Karpas-422 (cell line): ENCODE results near the gene PTPN1. TPM values are rescaled to one million over a fixed set of nuclear protein-coding genes. Genes with fewer than 3 reads are reported as not detected.

Experiments used
- DNase-seq: peaks from one replicate; pipeline ENCODE4 v3.0.0-alpha.2; 2015
- H2AFZ ChIP-seq: fragments of 200-600 bp; sonication (generic); 2 replicates; pipeline ENCODE4 v1.6.1; 2014; ENCODE audit warnings: antibody characterized with exemption, low read length, mixed read lengths
- H3K27ac ChIP-seq: fragments of 200-600 bp; sonication (generic); 2 replicates; pipeline ENCODE4 v1.5.1; 2014; ENCODE audit warnings: mild to moderate bottlenecking, low read length, moderate library complexity
- H3K27me3 ChIP-seq: fragments of 200-600 bp; sonication (generic); 2 replicates; pipeline ENCODE4 v1.6.1; 2014; ENCODE audit warnings: low read length, mixed read lengths
- H3K36me3 ChIP-seq: fragments of 200-600 bp; sonication (generic); 2 replicates; pipeline ENCODE4 v1.6.1; 2014; ENCODE audit warnings: low read length, mixed read lengths; ENCODE audit not compliant: insufficient read depth
- H3K4me1 ChIP-seq: fragments of 200-600 bp; sonication (generic); 2 replicates; pipeline ENCODE4 v1.6.1; 2014; ENCODE audit warnings: mild to moderate bottlenecking, low read length, mixed read lengths
- H3K4me2 ChIP-seq: fragments of 200-600 bp; sonication (generic); 2 replicates; pipeline ENCODE4 v1.6.1; 2014; ENCODE audit warnings: low read length, low read depth, mild to moderate bottlenecking; ENCODE audit not compliant: poor library complexity, severe bottlenecking
- H3K4me3 ChIP-seq: fragments of 200-600 bp; sonication (generic); 2 replicates; pipeline ENCODE4 v1.5.1; 2014; ENCODE audit warnings: mild to moderate bottlenecking, antibody characterized with exemption, low read length, mixed read lengths
- H3K79me2 ChIP-seq: fragments of 200-600 bp; sonication (generic); 2 replicates; pipeline ENCODE4 v1.6.1; 2014; ENCODE audit warnings: mild to moderate bottlenecking, low read length, mixed read lengths
- H3K9ac ChIP-seq: fragments of 200-600 bp; sonication (generic); 2 replicates; pipeline ENCODE4 v1.6.0; 2014; ENCODE audit warnings: low read length
- H3K9me2 ChIP-seq: fragments of 200-600 bp; sonication (generic), shearing (Covaris generic); replicated peaks from 2 replicates; pipeline ENCODE4 v1.6.0; 2014; ENCODE audit warnings: mild to moderate bottlenecking, low read length, moderate library complexity; ENCODE audit not compliant: insufficient read depth
- H3K9me3 ChIP-seq: fragments of 300-700, 200-600 bp; sonication (generic); 2 replicates; pipeline ENCODE4 v1.6.1; 2014; ENCODE audit warnings: low read length, mixed read lengths
- H4K20me1 ChIP-seq: fragments of 200-600 bp; sonication (generic); 2 replicates; pipeline ENCODE4 v1.6.1; 2014; ENCODE audit warnings: mild to moderate bottlenecking, antibody characterized with exemption, low read length, low read depth; ENCODE audit not compliant: insufficient read depth
- total RNA-seq: library from RNA; depleted of rRNA; stranded (reverse); fragments of >200 nt; shearing (Covaris generic); gene quantifications from 2 replicates; pipeline ENCODE4 v1.2.3, GENCODE V29; 2014; ENCODE audit warnings: low replicate concordance

The PTPN1 gene
- total RNA-seq, 1 experiment from 2014 or later = 6.5 TPM

DNA sequence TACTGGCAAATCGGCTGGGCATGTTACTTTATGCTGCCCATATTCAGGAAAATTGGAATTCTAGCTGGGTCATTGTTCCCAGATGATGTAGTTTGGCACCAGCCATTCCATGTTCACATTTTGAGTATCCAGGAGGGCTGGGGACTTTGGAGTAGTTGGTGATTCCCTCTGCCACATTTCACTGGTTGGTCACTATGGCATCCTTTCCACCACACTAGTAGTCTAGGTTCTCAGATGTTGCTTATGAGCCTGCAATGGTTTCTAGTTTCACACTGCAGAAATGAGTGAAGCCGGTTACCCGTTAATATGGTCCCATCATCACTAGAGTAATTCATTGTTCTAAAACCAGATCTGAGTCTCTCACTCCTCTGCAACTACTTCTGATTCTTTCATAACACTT lies 4.6 kb downstream of the PTPN1 start:
- Histone ChIP-seq H3K9me2 (no peaks in the 10 kb centered on the region), H3K36me3 (no peaks in the 10 kb centered on the region), H3K9me3 (no peaks in the 10 kb centered on the region), H3K27me3 (no peaks in the 10 kb centered on the region), H3K4me1 (peaks cover 39% of the 10 kb centered on the region), H2AFZ (no peak overlapping the region), H3K4me3 (no peak overlapping the region), H3K27ac (no peak overlapping the region), H4K20me1 (peaks cover 87% of the 10 kb centered on the region), H3K79me2 (peaks cover 15% of the 10 kb centered on the region), H3K9ac (no peak overlapping the region), H3K4me2 (no peak overlapping the region)
- DNase-seq = no peak

DNA sequence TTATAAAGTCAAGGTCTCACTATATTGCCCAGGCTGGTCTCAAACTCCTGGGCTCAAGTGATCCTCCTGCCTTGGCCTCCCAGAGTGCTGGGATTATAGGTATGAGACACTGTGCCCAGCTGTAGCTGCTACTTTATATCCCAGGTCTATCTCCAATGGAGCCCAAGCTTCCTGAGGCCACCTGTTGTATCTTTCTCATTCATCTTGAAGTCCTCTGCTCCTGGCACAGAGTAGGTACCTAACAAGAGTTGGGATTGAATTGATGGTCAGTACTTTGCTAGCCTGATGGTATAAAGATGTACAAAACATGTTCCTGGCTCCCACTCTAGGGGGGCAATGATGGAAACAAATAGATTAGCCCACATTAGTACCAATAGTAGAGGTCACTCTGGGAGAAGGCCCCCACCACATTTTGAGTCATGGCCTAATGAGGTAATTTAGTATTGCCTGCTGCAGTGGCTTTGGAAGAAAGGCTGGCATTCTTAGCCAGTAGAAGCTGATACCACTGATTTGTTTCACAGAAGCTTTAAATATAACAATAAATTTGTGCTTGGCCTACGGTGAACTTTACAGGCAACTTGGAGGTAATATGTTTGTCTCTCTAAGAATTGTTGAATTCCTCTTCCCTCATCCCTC lies 5.4 kb downstream of the PTPN1 start:
- H3K4me2 ChIP-seq = no peak overlapping the region
- no peaks in the 10 kb centered on the region for H3K9me2 ChIP-seq
- no peak for DNase-seq
- H3K4me1 ChIP-seq = peaks cover 37% of the 10 kb centered on the region
- H3K9me3 ChIP-seq = no peaks in the 10 kb centered on the region
- peaks cover 15% of the 10 kb centered on the region for H3K79me2 ChIP-seq
- H3K36me3 ChIP-seq = no peaks in the 10 kb centered on the region
- no peak overlapping the region for H2AFZ ChIP-seq
- no peak overlapping the region for H3K4me3 ChIP-seq
- H3K27ac ChIP-seq = no peak overlapping the region
- no peak overlapping the region for H3K9ac ChIP-seq
- H3K27me3 ChIP-seq = no peaks in the 10 kb centered on the region
- peaks cover 95% of the 10 kb centered on the region for H4K20me1 ChIP-seq

DNA sequence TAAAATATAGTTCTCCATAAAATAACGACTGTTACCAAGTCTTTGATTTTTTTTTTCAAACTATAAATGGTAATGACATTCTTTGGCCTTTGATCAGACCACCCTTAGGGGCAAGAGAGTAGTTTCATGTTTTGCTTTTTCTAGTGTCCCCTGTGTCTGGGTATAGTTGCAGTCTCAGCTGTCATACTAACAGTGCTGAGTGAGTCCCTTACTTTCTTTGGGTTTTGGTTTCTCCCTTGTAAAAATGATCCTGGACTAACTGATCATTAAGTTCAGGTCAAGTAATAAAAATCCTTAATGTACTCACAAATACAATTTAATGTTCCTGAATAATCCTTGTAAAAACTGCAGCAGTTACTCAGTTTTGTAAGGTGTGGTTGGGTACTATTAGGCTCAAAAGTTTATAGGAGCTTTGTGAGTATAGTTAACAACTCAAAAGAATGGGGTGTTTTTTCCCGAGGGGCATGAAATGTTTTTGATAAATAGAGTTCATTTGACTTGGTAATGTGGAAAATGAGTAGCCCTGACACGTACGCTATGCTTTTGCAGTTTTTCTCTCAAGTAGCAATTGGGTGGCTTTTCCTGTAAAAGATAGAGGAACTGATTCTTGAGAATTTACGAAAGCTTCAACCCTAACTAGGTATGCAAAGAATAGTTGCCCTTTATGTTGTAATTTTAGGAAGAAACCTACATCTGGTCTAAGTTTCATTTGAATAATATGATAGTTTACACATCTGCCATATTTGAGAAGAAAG lies 6.2 kb downstream of the PTPN1 start:
- peak; percentile 85 for DNase-seq
- peaks cover 97% of the 10 kb centered on the region for H4K20me1 ChIP-seq
- peak overlapping the region; percentile 46 for H3K4me2 ChIP-seq
- H3K9me2 ChIP-seq = no peaks in the 10 kb centered on the region
- H3K79me2 ChIP-seq = peaks cover 11% of the 10 kb centered on the region
- no peak overlapping the region for H3K4me3 ChIP-seq
- H3K27ac ChIP-seq = no peak overlapping the region
- no peak overlapping the region for H3K9ac ChIP-seq
- no peak overlapping the region for H2AFZ ChIP-seq
- H3K9me3 ChIP-seq = no peaks in the 10 kb centered on the region
- peaks cover 30% of the 10 kb centered on the region for H3K4me1 ChIP-seq
- no peaks in the 10 kb centered on the region for H3K27me3 ChIP-seq
- no peaks in the 10 kb centered on the region for H3K36me3 ChIP-seq

DNA sequence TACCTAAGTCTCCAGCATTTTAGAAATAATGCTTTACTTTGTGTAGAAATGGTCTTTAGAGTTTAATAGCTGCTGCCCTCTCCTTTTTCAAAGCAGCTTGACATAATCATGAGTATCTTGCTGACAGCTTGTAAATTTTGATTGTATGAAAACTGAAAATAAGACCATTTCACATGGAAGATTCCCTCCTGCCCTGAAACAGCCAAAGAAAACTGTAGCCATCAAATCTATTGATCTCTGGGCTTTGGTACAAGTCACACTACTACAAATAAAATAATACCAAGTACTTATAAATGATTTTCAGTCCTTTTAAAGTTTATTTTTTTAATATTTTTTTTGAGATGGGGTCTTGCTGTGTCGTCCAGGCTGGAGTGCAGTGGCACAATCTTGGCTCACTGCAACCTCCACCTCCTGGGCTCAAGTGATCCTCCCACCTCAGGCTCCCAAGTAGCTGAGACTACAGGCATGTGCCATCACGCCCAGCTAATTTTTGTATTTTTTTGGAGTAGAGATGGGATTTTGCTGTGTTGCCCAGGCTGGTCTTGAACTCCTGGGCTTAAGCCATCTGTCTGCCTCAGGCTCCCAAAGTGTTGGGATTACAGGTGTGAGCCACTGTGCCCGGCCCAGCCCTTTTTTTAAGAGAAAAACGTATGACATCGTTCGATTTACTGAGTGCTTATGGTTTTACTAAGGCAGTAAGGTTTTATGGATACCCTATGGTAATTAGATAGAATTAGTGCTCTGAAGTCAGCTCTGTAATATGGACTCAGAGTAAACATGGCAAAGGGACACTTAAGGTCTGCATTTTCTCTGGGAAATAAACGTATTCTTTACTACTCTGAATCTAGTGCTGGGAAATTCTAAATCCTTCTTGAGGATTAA lies 7.0 kb downstream of the PTPN1 start:
- H3K4me2 ChIP-seq = peak overlapping the region; percentile 46
- H3K9me2 ChIP-seq = no peaks in the 10 kb centered on the region
- H3K36me3 ChIP-seq = no peaks in the 10 kb centered on the region
- H2AFZ ChIP-seq = no peak overlapping the region
- H3K27me3 ChIP-seq = no peaks in the 10 kb centered on the region
- H4K20me1 ChIP-seq = peaks cover 97% of the 10 kb centered on the region
- H3K27ac ChIP-seq = no peak overlapping the region
- H3K9me3 ChIP-seq = no peaks in the 10 kb centered on the region
- H3K9ac ChIP-seq = no peak overlapping the region
- H3K79me2 ChIP-seq = peaks cover 11% of the 10 kb centered on the region
- H3K4me1 ChIP-seq = peaks cover 22% of the 10 kb centered on the region
- DNase-seq = no peak
- no peak overlapping the region for H3K4me3 ChIP-seq

DNA sequence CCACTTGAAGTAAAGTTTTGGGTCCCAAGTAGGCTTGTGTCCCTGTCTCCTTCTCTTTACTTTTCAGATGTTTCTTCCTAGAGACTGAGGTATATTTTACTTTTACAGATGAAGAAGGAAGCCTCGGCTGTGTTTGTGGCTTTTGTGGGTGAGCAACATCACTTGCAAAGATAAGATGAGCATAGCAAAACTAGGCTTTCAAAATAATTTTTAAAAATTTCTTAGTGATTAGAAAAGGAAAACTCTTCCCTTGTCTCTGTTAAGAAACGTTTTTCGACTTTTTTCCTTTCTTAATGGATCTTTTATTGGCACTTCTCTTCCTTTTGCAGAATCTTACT lies 7.6 kb downstream of the PTPN1 start:
- H3K4me3 ChIP-seq = no peak overlapping the region
- DNase-seq = no peak
- no peaks in the 10 kb centered on the region for H3K27me3 ChIP-seq
- H4K20me1 ChIP-seq = peaks cover 93% of the 10 kb centered on the region
- H3K4me2 ChIP-seq = no peak overlapping the region
- H3K4me1 ChIP-seq = peaks cover 19% of the 10 kb centered on the region
- no peaks in the 10 kb centered on the region for H3K9me3 ChIP-seq
- H3K27ac ChIP-seq = no peak overlapping the region
- no peaks in the 10 kb centered on the region for H3K9me2 ChIP-seq
- H2AFZ ChIP-seq = no peak overlapping the region
- no peaks in the 10 kb centered on the region for H3K36me3 ChIP-seq
- peaks cover 9% of the 10 kb centered on the region for H3K79me2 ChIP-seq
- H3K9ac ChIP-seq = no peak overlapping the region

DNA sequence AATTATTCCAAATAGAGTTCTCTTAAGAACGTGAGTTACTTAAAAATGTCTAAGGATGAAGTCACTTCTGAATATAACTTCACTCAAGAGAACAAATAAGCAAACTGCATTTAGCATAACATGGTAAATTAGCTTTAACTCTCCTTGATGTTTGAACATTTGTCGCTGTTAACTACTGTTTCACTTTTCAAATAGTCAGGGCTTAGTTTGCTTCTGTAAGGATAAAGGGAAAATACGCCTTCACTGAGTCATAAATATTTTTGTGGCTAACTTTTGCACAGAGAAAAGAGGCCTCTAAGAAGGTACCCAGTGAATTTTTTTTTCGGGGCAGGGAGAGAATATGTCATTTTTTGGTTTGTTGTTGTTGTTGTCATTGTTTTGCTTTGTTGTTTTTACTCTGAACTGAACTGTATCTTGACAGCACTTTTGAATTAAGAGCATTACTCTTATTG lies 8.1 kb downstream of the PTPN1 start:
- H4K20me1 ChIP-seq = peaks cover 93% of the 10 kb centered on the region
- no peak overlapping the region for H2AFZ ChIP-seq
- H3K4me1 ChIP-seq = peaks cover 23% of the 10 kb centered on the region
- H3K9ac ChIP-seq = no peak overlapping the region
- H3K9me2 ChIP-seq = no peaks in the 10 kb centered on the region
- H3K9me3 ChIP-seq = no peaks in the 10 kb centered on the region
- H3K27me3 ChIP-seq = no peaks in the 10 kb centered on the region
- H3K36me3 ChIP-seq = no peaks in the 10 kb centered on the region
- peaks cover 4% of the 10 kb centered on the region; the same call in 1 of the 2 replicates for H3K79me2 ChIP-seq
- no peak overlapping the region for H3K27ac ChIP-seq
- no peak overlapping the region for H3K4me3 ChIP-seq
- no peak for DNase-seq
- H3K4me2 ChIP-seq = no peak overlapping the region

DNA sequence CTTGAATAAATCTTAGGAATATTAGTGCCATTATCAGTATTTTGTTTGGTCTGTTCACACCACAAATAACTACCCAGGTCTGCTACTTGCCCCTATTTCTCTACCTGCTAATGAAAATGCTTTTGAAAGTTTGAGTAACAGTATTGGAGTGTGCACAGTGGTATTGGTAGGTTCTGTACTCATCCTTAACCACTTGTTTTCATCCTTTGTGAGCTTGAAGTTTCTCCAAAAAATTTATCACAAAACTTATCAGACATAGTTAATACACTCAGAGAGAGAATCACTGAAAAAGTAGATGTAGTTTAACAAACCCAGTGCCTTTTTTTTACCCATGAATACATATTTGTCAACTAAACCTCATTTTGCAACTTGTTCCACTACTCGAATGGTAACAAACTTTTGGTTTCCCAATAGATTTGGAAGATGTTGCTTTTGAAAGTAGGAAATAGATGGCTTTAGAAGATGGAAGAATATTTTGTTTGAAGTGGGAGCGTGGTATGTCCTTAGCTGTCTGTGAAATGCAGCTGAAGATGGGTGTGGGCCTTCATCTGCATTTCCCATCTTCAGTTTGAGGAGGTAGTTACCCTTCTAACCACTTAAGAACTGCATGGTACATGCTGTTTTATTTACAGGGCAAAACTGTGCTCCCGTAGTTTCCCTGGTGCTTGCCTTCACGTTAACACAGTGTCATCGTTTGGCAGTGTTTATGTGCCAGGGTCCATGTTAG lies 9.0 kb downstream of the PTPN1 start:
- H3K9ac ChIP-seq = no peak overlapping the region

More for the DNA sequence above, 9.0 kb downstream of the PTPN1 start:
- Histone ChIP-seq H4K20me1 (peaks cover 92% of the 10 kb centered on the region), H3K9me2 (no peaks in the 10 kb centered on the region), H3K36me3 (no peaks in the 10 kb centered on the region), H3K79me2 (0 out of 2 replicates have a peak, but pooled peaks cover 3% of the 10 kb centered on the region), H3K4me1 (peaks cover 32% of the 10 kb centered on the region), H3K27me3 (no peaks in the 10 kb centered on the region), H2AFZ (no peak overlapping the region), H3K4me2 (no peak overlapping the region), H3K4me3 (no peak overlapping the region), H3K27ac (no peak overlapping the region), H3K9me3 (no peaks in the 10 kb centered on the region)
- no peak for DNase-seq
